Activated CD8-positive, alpha-beta memory T cell treated with anti-CD3 and anti-CD28 coated beads, Interleukin-2, amount 10 ng/mL, durations not matched to agents 7 days and 5 days (primary cell): ENCODE data around the gene RPS25. TPM values are rescaled to one million over a fixed set of nuclear protein-coding genes. Genes with fewer than 3 reads are reported as not detected.
"Not testable (repeated sequence)": the region's sequence is repeated elsewhere in the genome, so short reads cannot be mapped to it uniquely, and the experiment has no call there.

ENCODE experiments used
- ATAC-seq: fragments of 150-1000 bp; cut with Tn5 transposase; one replicate; pipeline ENCODE4 v1.10.0; 2021; ENCODE audit warnings: moderate library complexity
- CTCF ChIA-PET: fragments of 350-600 bp; sonication (Branson Sonifier 250); formaldehyde crosslinking; loops from one replicate; lab custom pipeline; 2021; ENCODE audit warnings: antibody characterized with exemption; lab: Charles Lee
- DNase-seq: peaks from one replicate; pipeline ENCODE4 v3.0.0-alpha.2; 2020
- H3K27ac Mint-ChIP-seq: one replicate; pipeline ENCODE4 v1.8.0; 2021; ENCODE audit warnings: mild to moderate bottlenecking, mixed read lengths
- H3K27me3 Mint-ChIP-seq: one replicate; pipeline ENCODE4 v1.8.0; 2021; ENCODE audit warnings: mixed read lengths
- H3K36me3 Mint-ChIP-seq: one replicate; pipeline ENCODE4 v1.8.0; 2021; ENCODE audit warnings: mild to moderate bottlenecking, mixed read lengths
- H3K4me1 Mint-ChIP-seq: one replicate; pipeline ENCODE4 v1.8.0; 2021; ENCODE audit warnings: mixed read lengths
- H3K4me3 Mint-ChIP-seq: one replicate; pipeline ENCODE4 v1.8.0; 2021; ENCODE audit warnings: mild to moderate bottlenecking, moderate library complexity, mixed read lengths
- H3K9me3 Mint-ChIP-seq: one replicate; pipeline ENCODE4 v1.8.0; 2022; ENCODE audit warnings: low read depth, mixed read lengths
- microRNA-seq: library from miRNA; unstranded; fragments of <30 nt; microRNA quantifications from one replicate; pipeline ENCODE4 v1.2.0, GENCODE V29; 2022
- total RNA-seq, 2 experiments: library from RNA; stranded (reverse); gene quantifications; one replicate each; pipeline ENCODE4 v1.2.3, GENCODE V29; 2021

Gene RPS25
- total RNA-seq, 2 experiments from 2014 or later = 945 to 1,070 TPM

GRCh38 chr11:118969508-118969907 lies 48.6 kb downstream of the RPS25 start:
- H3K27ac Mint-ChIP-seq, ATAC-seq, H3K9me3 Mint-ChIP-seq, DNase-seq, CTCF ChIA-PET, H3K4me3 Mint-ChIP-seq, H3K4me1 Mint-ChIP-seq, H3K36me3 Mint-ChIP-seq: not testable (repeated sequence)
- peaks cover 16% of the 10 kb centered on the region for H3K27me3 Mint-ChIP-seq

Small RNAs within 50 kb of the gene (microRNA-seq; reads per million reads assigned to microRNA genes)
- gene MIR3656 = not detected

Other genes with a start within 250 kb of the RPS25 start
- 100 to 1,000 TPM; 127 to 153 TPM for gene DDX6, start 227.2 kb downstream of the RPS25 start, total RNA-seq
- under 1 TPM in 1 of 2 experiments, not detected in 1; 0.30 TPM for gene CXCR5, start 134.5 kb downstream of the RPS25 start, total RNA-seq
- 10 to 100 TPM; 33.9 to 44.0 TPM for gene BCL9L, start 92.4 kb downstream of the RPS25 start, total RNA-seq
- not detected for gene UPK2, start 62.0 kb downstream of the RPS25 start, total RNA-seq
- gene FOXR1, start 46.6 kb downstream of the RPS25 start, total RNA-seq = not detected
- gene CENATAC, start 20.2 kb downstream of the RPS25 start, total RNA-seq = 10 to 100 TPM; 43.4 to 47.1 TPM
- 10 to 100 TPM; 73.9 to 91.5 TPM for gene TRAPPC4, start 423 bp upstream of the RPS25 start, total RNA-seq
- gene SLC37A4, start 12.5 kb upstream of the RPS25 start, total RNA-seq = 10 to 100 TPM; 26.0 to 26.5 TPM
- 100 to 1,000 TPM; 108 to 163 TPM for gene HYOU1, start 38.9 kb upstream of the RPS25 start, total RNA-seq
- gene VPS11, start 49.5 kb upstream of the RPS25 start, total RNA-seq = 10 to 100 TPM; 30.1 to 31.2 TPM
- gene HMBS, start 66.5 kb upstream of the RPS25 start, total RNA-seq = 10 to 100 TPM; 26.6 to 36.7 TPM
- gene DPAGT1, start 83.5 kb upstream of the RPS25 start, total RNA-seq = 10 to 100 TPM; 65.1 to 77.1 TPM
- gene C2CD2L, start 89.0 kb upstream of the RPS25 start, total RNA-seq = 10 to 100 TPM; 30.6 to 35.1 TPM
- 10 to 100 TPM; 40.4 to 43.0 TPM for gene HINFP, start 103.2 kb upstream of the RPS25 start, total RNA-seq
- not detected for gene ABCG4, start 130.7 kb upstream of the RPS25 start, total RNA-seq
- 10 to 100 TPM; 21.2 to 22.2 TPM for gene NLRX1, start 150.4 kb upstream of the RPS25 start, total RNA-seq
- under 1 TPM; 0.19 to 0.35 TPM for gene NHERF4, start 167.1 kb upstream of the RPS25 start, total RNA-seq
- gene CBL, start 188.0 kb upstream of the RPS25 start, total RNA-seq = 10 to 100 TPM; 40.0 to 49.2 TPM